Ovary (tissue), 9 donors: ENCODE results near the gene BIVM. TPM values are rescaled to one million over a fixed set of nuclear protein-coding genes. Genes with fewer than 3 reads are reported as not detected.

ENCODE experiments used
- DNase-seq, 5 donors: peaks; one replicate each; pipeline ENCODE4 v3.0.0-alpha.2; 2019 to 2020
- H3K27ac ChIP-seq, 2 donors: fragments of 200-600 bp; one replicate each; pipeline versions ENCODE4 v1.5.1 to v1.8.0; 2019 to 2022
- H3K27me3 ChIP-seq: fragments of 200-600 bp; one replicate; pipeline ENCODE4 v1.8.0; 2022
- H3K36me3 ChIP-seq: fragments of 200-600 bp; sonication (generic); one replicate; pipeline ENCODE4 v1.5.1; 2019
- H3K4me1 ChIP-seq: one replicate; pipeline ENCODE4 v1.8.1; 2013; ENCODE audit warnings: mild to moderate bottlenecking, moderate library complexity; ENCODE audit not compliant: insufficient read depth
- H3K4me3 ChIP-seq: fragments of 200-600 bp; sonication (generic); one replicate; pipeline ENCODE4 v1.5.1; 2017
- H3K9me3 ChIP-seq, 2 donors: fragments of 200-600 bp in 1 of 2; sonication (generic) in 1 of 2; one replicate each; pipeline versions ENCODE4 v1.5.1 to v1.8.1; 2013 to 2019; ENCODE audit warnings: mild to moderate bottlenecking in 1 of 2, moderate library complexity in 1 of 2
- CTCF ChIP-seq, 3 donors: fragments of 450-650 bp in 2 of 3; fragments of 200-600 bp in 1 of 3; IDR thresholded peaks; one replicate each; pipeline versions ENCODE4 v1.5.1 to v1.8.0; 2016 to 2022; ENCODE audit warnings: antibody characterized with exemption in 3 of 3, mild to moderate bottlenecking in 1 of 3
- EP300 ChIP-seq: sonication (generic); formaldehyde crosslinking; IDR thresholded peaks from one replicate; pipeline ENCODE4 v1.6.1; 2017; ENCODE audit warnings: antibody characterized with exemption
- POLR2A ChIP-seq: fragments of 450-650 bp; IDR thresholded peaks from one replicate; pipeline ENCODE4 v1.6.1; 2017; ENCODE audit warnings: antibody characterized with exemption, mild to moderate bottlenecking, moderate library complexity
- WGBS, 3 donors: extraction: QIAGEN DNeasy Blood & Tissue Kit in 1 of 3; methylation state at CpG; one replicate each; pipeline versions ENCODE4 v1.1.5 to v1.1.7; 2013 to 2017; 5-methylcytosine and 5-hydroxymethylcytosine counted together
- intact Hi-C, 4 donors: fragments of 100-400 bp; cut with DNase I; formaldehyde crosslinking; loops; one replicate each; pipeline versions ENCODE4 v1.11.0 to v1.15.1; 2022 to 2023
- polyA plus RNA-seq, 2 donors: library from polyadenylated mRNA; stranded (reverse); fragments of 200-250 nt in 1 of 2; fragments of 350-450 nt in 1 of 2; fragmentation: Illumina TruSeq in 1 of 2; extraction: RNeasy Lipid Tissue Mini Kit (QIAGEN cat#74804) in 1 of 2; gene quantifications; one replicate each; pipeline ENCODE4 v1.2.3, GENCODE V29; 2013 to 2014
- total RNA-seq, 7 donors: library from RNA; depleted of rRNA in 2 of 7; stranded (reverse); fragments of >200 nt in 2 of 7; fragmentation: NEBNext Ultra II Directional in 3 of 7; extraction: Animal tissue kit (Norgen Biotek cat#: 25700) in 3 of 7; gene quantifications; one replicate each; pipeline versions ENCODE4 v1.1.0 to v1.2.4, GENCODE V29; 2016 to 2023
- donor health status: DM: no; HTN: no; CAD: no; lungs with moderate emphysema.
- donor health status: DM: no; HTN: no; CAD: no.
- donor health status: Bipolar disorder and iron deficiency.
- donor health status: DM: yes; HTN: yes; CAD: no.
- donor health status: DM: no; HTN: no; CAD: no.
- donor health status: DM: yes; HTN: yes; CAD: no.

Gene BIVM
- total and polyA plus RNA-seq, 9 donors = 10.4 to 25.0 (median 21.3) TPM

GRCh38 chr13:102879793-102880499 is 81.0 kb downstream of the BIVM start:
- Histone ChIP-seq H3K4me1 (no peaks in the 10 kb centered on the region), H3K36me3 (no peaks in the 10 kb centered on the region), H3K27me3 (no peaks in the 10 kb centered on the region), H3K9me3 (no peaks in the 10 kb centered on the region), H3K27ac (no peak overlapping the region), H3K4me3 (no peak overlapping the region)
- TF ChIP-seq CTCF (IDR thresholded peaks at IDR 0.05) (no peak), EP300 (no peak), POLR2A (no peak)
- intact Hi-C loops = no loop called here
- WGBS, 3 donors = 62 to 71% (median 63%) methylated on average over 13 of the region's 13 CpGs
- DNase-seq = no peak

- intact Hi-C loops = no loop called here
- Histone ChIP-seq H3K4me3 (no peak overlapping the region), H3K9me3 (no peaks in the 10 kb centered on the region), H3K27ac (no peak overlapping the region), H3K36me3 (no peaks in the 10 kb centered on the region), H3K27me3 (no peaks in the 10 kb centered on the region), H3K4me1 (no peaks in the 10 kb centered on the region)
- WGBS, 3 donors = 50 to 66% (median 54%) methylated on average over 4 of the region's 4 CpGs
- DNase-seq = no peak
- no peak for TF ChIP-seq CTCF (IDR thresholded peaks at IDR 0.05)
- no peak for TF ChIP-seq EP300
- no peak for TF ChIP-seq POLR2A
Observed at GRCh38 chr13:102881819-102882686, 83.1 kb downstream of the BIVM start.

Other genes starting within 250 kb of the BIVM start
- gene TPP2, start 202.1 kb upstream of the BIVM start, total RNA-seq = 10 to 100 TPM; 27.8 to 50.7 (median 36.5) TPM
- 10 to 100 TPM; 24.0 to 32.3 TPM for gene TPP2, start 202.1 kb upstream of the BIVM start, polyA plus RNA-seq
- gene METTL21C, start 104.1 kb upstream of the BIVM start, total RNA-seq = not detected
- under 1 TPM; 0.08 to 0.35 TPM for gene METTL21C, start 104.1 kb upstream of the BIVM start, polyA plus RNA-seq
- gene TEX30, start 25.3 kb upstream of the BIVM start, total RNA-seq = 10 to 100 TPM in 2 of 7 donors, 1 to 10 TPM in 5; 7.0 to 14.7 (median 8.4) TPM
- 1 to 10 TPM; 6.4 to 9.1 TPM for gene TEX30, start 25.3 kb upstream of the BIVM start, polyA plus RNA-seq
- 1 to 10 TPM; 4.5 to 8.1 (median 6.3) TPM for gene POGLUT2, start 143 bp upstream of the BIVM start, total RNA-seq
- gene POGLUT2, start 143 bp upstream of the BIVM start, polyA plus RNA-seq = 10 to 100 TPM in 1 of 2 donors, 1 to 10 TPM in 1; 8.3 to 13.0 TPM
- gene ERCC5, start 46.9 kb downstream of the BIVM start, total RNA-seq = 10 to 100 TPM; 38.4 to 65.2 (median 46.1) TPM
- 10 to 100 TPM; 40.8 to 49.6 TPM for gene ERCC5, start 46.9 kb downstream of the BIVM start, polyA plus RNA-seq